ENCODE results near the gene GDF10.

GDF10 gene

GRCh38 chr10:47356708-47357107, 56.7 kb downstream of the GDF10 start:
- no peak for DNase-seq (ENCODE audit: low spot score)

GRCh38 chr10:47357131-47357582, 57.2 kb downstream of the GDF10 start:
- DNase-seq (ENCODE audit: low spot score): no peak

GRCh38 chr10:47357911-47358310, 57.9 kb downstream of the GDF10 start:
- no peak for DNase-seq (ENCODE audit: low spot score)

- no peak for DNase-seq (ENCODE audit: low spot score)
These were observed 58.5 kb downstream of the GDF10 start for GRCh38 chr10:47358457-47358856.

- DNase-seq (ENCODE audit: low spot score): no peak
These were observed 59.1 kb downstream of the GDF10 start for GRCh38 chr10:47359101-47359500.

- no peak for DNase-seq (ENCODE audit: low spot score)
These were observed 59.8 kb downstream of the GDF10 start for GRCh38 chr10:47359626-47360418.

- no peak for DNase-seq (ENCODE audit: low spot score)
These were observed 60.5 kb downstream of the GDF10 start for GRCh38 chr10:47360419-47361040.

GRCh38 chr10:47361293-47361692, 61.3 kb downstream of the GDF10 start:
- DNase-seq (ENCODE audit: low spot score): peak; percentile 45

- DNase-seq (ENCODE audit: low spot score): no peak
These were observed 62.2 kb downstream of the GDF10 start for GRCh38 chr10:47362199-47362598.
